ENCODE data around the gene CDK18. TPM values are rescaled to one million over a fixed set of nuclear protein-coding genes. Genes with fewer than 3 reads are reported as not detected.

CDK18 gene
- total RNA-seq, 1 experiment from 2014 or later = 9.2 TPM

- no peaks in the 10 kb centered on the region for H3K27me3 ChIP-seq (replicated peaks; ENCODE audit: insufficient read depth, low read depth, low read length, poor library complexity)
- TF ChIP-seq CTCF (conservative IDR thresholded peaks at IDR 0.05; ENCODE audit: low read depth, low read length) = no peak
- TF ChIP-seq EZH2 (IDR thresholded peaks at IDR 0.05; ENCODE audit: borderline replicate concordance, low read depth, low read length, poor library complexity, severe bottlenecking) = no peak
- DNase-seq (ENCODE audit: low spot score) = no peak
- intact Hi-C loops (cut with micrococcal nuclease; ENCODE audit: unreplicated experiment) = no loop called here
- ChIA-PET POLR2A (ENCODE audit: low non-redundant PET) (no interaction called here), CTCF (no interaction called here)
- H3K4me1 ChIP-seq (ENCODE audit: insufficient read depth, low read length, poor library complexity, severe bottlenecking) = peaks cover 27% of the 10 kb centered on the region
- no peaks in the 10 kb centered on the region for H3K9me3 ChIP-seq (ENCODE audit: low read depth, low read length, poor library complexity, severe bottlenecking)
- H3K4me3 ChIP-seq (ENCODE audit: low read depth, low read length, poor library complexity, severe bottlenecking) = no peak overlapping the region
- no peak overlapping the region for H3K27ac ChIP-seq (ENCODE audit: low read depth, low read length, poor library complexity, severe bottlenecking)
- BruUV-seq (replicated peaks) = no TSS peak
- no peaks in the 10 kb centered on the region for H3K36me3 ChIP-seq (ENCODE audit: insufficient read depth, low read length, poor library complexity, severe bottlenecking)
Observed at GRCh38 chr1:205499789-205500188, 4.7 kb upstream of the CDK18 start.

GRCh38 chr1:205500240-205501233 lies 3.9 kb upstream of the CDK18 start:
- Histone ChIP-seq H3K27ac (ENCODE audit: low read depth, low read length, poor library complexity, severe bottlenecking) (no peak overlapping the region), H3K4me3 (ENCODE audit: low read depth, low read length, poor library complexity, severe bottlenecking) (no peak overlapping the region), H3K27me3 (replicated peaks; ENCODE audit: insufficient read depth, low read depth, low read length, poor library complexity) (no peaks in the 10 kb centered on the region), H3K36me3 (ENCODE audit: insufficient read depth, low read length, poor library complexity, severe bottlenecking) (no peaks in the 10 kb centered on the region), H3K4me1 (ENCODE audit: insufficient read depth, low read length, poor library complexity, severe bottlenecking) (peaks cover 27% of the 10 kb centered on the region), H3K9me3 (ENCODE audit: low read depth, low read length, poor library complexity, severe bottlenecking) (no peaks in the 10 kb centered on the region)
- intact Hi-C loops (cut with micrococcal nuclease; ENCODE audit: unreplicated experiment) = no loop called here
- ChIA-PET CTCF (no interaction called here), POLR2A (ENCODE audit: low non-redundant PET) (no interaction called here)
- DNase-seq (ENCODE audit: low spot score) = no peak
- TF ChIP-seq EZH2 (IDR thresholded peaks at IDR 0.05; ENCODE audit: borderline replicate concordance, low read depth, low read length, poor library complexity, severe bottlenecking) = no peak
- TF ChIP-seq CTCF (conservative IDR thresholded peaks at IDR 0.05; ENCODE audit: low read depth, low read length) = no peak
- BruUV-seq (replicated peaks) = no TSS peak

- no TSS peak for BruUV-seq (replicated peaks)
- POLR2A ChIA-PET (ENCODE audit: low non-redundant PET) = no interaction called here
- H3K27me3 ChIP-seq (replicated peaks; ENCODE audit: insufficient read depth, low read depth, low read length, poor library complexity) = no peaks in the 10 kb centered on the region
Observed at GRCh38 chr1:205502111-205502810, 2.2 kb upstream of the CDK18 start.

More at GRCh38 chr1:205502111-205502810, 2.2 kb upstream of the CDK18 start:
- DNase-seq (ENCODE audit: low spot score) = no peak
- Histone ChIP-seq H3K27ac (ENCODE audit: low read depth, low read length, poor library complexity, severe bottlenecking) (no peak overlapping the region), H3K4me1 (ENCODE audit: insufficient read depth, low read length, poor library complexity, severe bottlenecking) (peaks cover 20% of the 10 kb centered on the region), H3K36me3 (ENCODE audit: insufficient read depth, low read length, poor library complexity, severe bottlenecking) (no peaks in the 10 kb centered on the region), H3K4me3 (ENCODE audit: low read depth, low read length, poor library complexity, severe bottlenecking) (no peak overlapping the region), H3K9me3 (ENCODE audit: low read depth, low read length, poor library complexity, severe bottlenecking) (no peaks in the 10 kb centered on the region)
- CTCF ChIA-PET = no interaction called here
- intact Hi-C loops (cut with micrococcal nuclease; ENCODE audit: unreplicated experiment) = no loop called here
- no peak for TF ChIP-seq CTCF (conservative IDR thresholded peaks at IDR 0.05; ENCODE audit: low read depth, low read length)
- TF ChIP-seq EZH2 (IDR thresholded peaks at IDR 0.05; ENCODE audit: borderline replicate concordance, low read depth, low read length, poor library complexity, severe bottlenecking) = no peak
